Mesenchymal stem cell (in vitro differentiated cells and primary cell): Measurements from ENCODE around the gene CLASP1.

ENCODE experiments used
- DNase-seq: peaks from one replicate; pipeline ENCODE4 v3.0.0-alpha.2; 2013
- H2AFZ ChIP-seq: one replicate; pipeline ENCODE4 v1.6.1; 2013; ENCODE audit warnings: low read depth, mild to moderate bottlenecking, control low read depth, inconsistent platforms, low read length, moderate library complexity
- H2AK5ac ChIP-seq: 2 replicates; pipeline ENCODE4 v1.6.1; 2013; ENCODE audit warnings: low read length, moderate library complexity, mild to moderate bottlenecking, inconsistent platforms; ENCODE audit not compliant: severe bottlenecking
- H2BK120ac ChIP-seq: one replicate; pipeline ENCODE4 v1.6.1; 2013; ENCODE audit warnings: low read depth, mild to moderate bottlenecking, inconsistent platforms, low read length, moderate library complexity
- H2BK12ac ChIP-seq, 2 experiments: one replicate each; pipeline ENCODE4 v1.6.1; 2013; ENCODE audit warnings: inconsistent platforms in 2 of 2, low read length in 2 of 2, mild to moderate bottlenecking in 2 of 2, moderate library complexity in 2 of 2, control low read depth in 1 of 2
- H2BK15ac ChIP-seq: one replicate; pipeline ENCODE4 v1.6.1; 2013; ENCODE audit warnings: mild to moderate bottlenecking, low read depth, inconsistent platforms; ENCODE audit not compliant: poor library complexity, severe bottlenecking
- H2BK5ac ChIP-seq: 2 replicates; pipeline ENCODE4 v1.6.1; 2013; ENCODE audit warnings: low read depth, mild to moderate bottlenecking, low read length, control low read depth, inconsistent platforms; ENCODE audit not compliant: poor library complexity, severe bottlenecking
- H3K14ac ChIP-seq, 2 experiments: one replicate each; pipeline ENCODE4 v1.6.1; 2013; ENCODE audit warnings: inconsistent platforms in 2 of 2, low read length in 2 of 2, control low read depth in 1 of 2, mild to moderate bottlenecking in 1 of 2, moderate library complexity in 1 of 2
- H3K18ac ChIP-seq, 2 experiments: one replicate each; pipeline ENCODE4 v1.6.1; 2013; ENCODE audit warnings: inconsistent platforms in 2 of 2, low read length in 2 of 2, control low read depth in 1 of 2, low read depth in 1 of 2, mild to moderate bottlenecking in 1 of 2
- H3K23ac ChIP-seq, 2 experiments: one replicate each; pipeline ENCODE4 v1.6.1; 2013; ENCODE audit warnings: inconsistent platforms in 2 of 2, low read length in 2 of 2, mild to moderate bottlenecking in 2 of 2, moderate library complexity in 2 of 2, control low read depth in 1 of 2
- H3K27ac ChIP-seq: 2 replicates; pipeline ENCODE4 v1.5.1; 2013; ENCODE audit warnings: mild to moderate bottlenecking, moderate library complexity, low read length, control low read depth, inconsistent platforms; ENCODE audit not compliant: poor library complexity, severe bottlenecking
- H3K27me3 ChIP-seq, 2 experiments: 2 replicates each; pipeline versions ENCODE4 v1.6.1 to v1.7.0; 2013; ENCODE audit warnings: low read length in 2 of 2, mild to moderate bottlenecking in 2 of 2, moderate library complexity in 2 of 2, control low read depth in 1 of 2, inconsistent platforms in 1 of 2; ENCODE audit not compliant: control insufficient read depth in 1 of 2, insufficient read depth in 1 of 2
- H3K36me3 ChIP-seq, 2 experiments: 2 replicates each; pipeline versions ENCODE4 v1.6.1 to v1.7.0; 2013; ENCODE audit warnings: low read length in 2 of 2, control low read depth in 1 of 2, inconsistent platforms in 1 of 2, low read depth in 1 of 2, mild to moderate bottlenecking in 1 of 2; ENCODE audit not compliant: insufficient read depth in 2 of 2, control insufficient read depth in 1 of 2
- H3K4ac ChIP-seq, 2 experiments: one replicate each; pipeline ENCODE4 v1.6.1; 2013; ENCODE audit warnings: inconsistent platforms in 2 of 2, low read length in 2 of 2, mild to moderate bottlenecking in 2 of 2, moderate library complexity in 2 of 2, control low read depth in 1 of 2, low read depth in 1 of 2
- H3K4me1 ChIP-seq: 2 replicates; pipeline ENCODE4 v1.6.1; 2013; ENCODE audit warnings: low read depth, low read length, control low read depth; ENCODE audit not compliant: control insufficient read depth, insufficient read depth
- H3K4me2 ChIP-seq: 2 replicates; pipeline ENCODE4 v1.6.1; 2013; ENCODE audit warnings: low read length, mild to moderate bottlenecking, inconsistent platforms; ENCODE audit not compliant: poor library complexity, severe bottlenecking
- H3K4me3 ChIP-seq, 2 experiments: 2 replicates each; pipeline versions ENCODE4 v1.5.1 to v1.7.0; 2013; ENCODE audit warnings: low read length in 2 of 2, mild to moderate bottlenecking in 2 of 2, control low read depth in 1 of 2, low read depth in 1 of 2; ENCODE audit not compliant: insufficient read depth in 1 of 2
- H3K79me1 ChIP-seq: replicated peaks from 2 replicates; pipeline ENCODE4 v1.6.1; 2013; ENCODE audit warnings: mild to moderate bottlenecking, control low read depth, low read length, inconsistent platforms; ENCODE audit not compliant: poor library complexity, severe bottlenecking
- H3K9ac ChIP-seq: 2 replicates; pipeline ENCODE4 v1.7.0; 2013; ENCODE audit warnings: mild to moderate bottlenecking, low read length, moderate library complexity
- H3K9me3 ChIP-seq: 2 replicates; pipeline ENCODE4 v1.7.0; 2013; ENCODE audit warnings: mild to moderate bottlenecking, low read length; ENCODE audit not compliant: control insufficient read depth
- H4K8ac ChIP-seq: one replicate; pipeline ENCODE4 v1.6.1; 2013; ENCODE audit warnings: inconsistent platforms, mild to moderate bottlenecking, low read length, moderate library complexity
- H4K91ac ChIP-seq: one replicate; pipeline ENCODE4 v1.6.1; 2013; ENCODE audit warnings: mild to moderate bottlenecking, low read length, inconsistent platforms
- WGBS: methylation state at CpG from one replicate; pipeline ENCODE4 v1.1.7; 2013; ENCODE audit warnings: mixed read lengths; 5-methylcytosine and 5-hydroxymethylcytosine counted together

The CLASP1 gene

DNA sequence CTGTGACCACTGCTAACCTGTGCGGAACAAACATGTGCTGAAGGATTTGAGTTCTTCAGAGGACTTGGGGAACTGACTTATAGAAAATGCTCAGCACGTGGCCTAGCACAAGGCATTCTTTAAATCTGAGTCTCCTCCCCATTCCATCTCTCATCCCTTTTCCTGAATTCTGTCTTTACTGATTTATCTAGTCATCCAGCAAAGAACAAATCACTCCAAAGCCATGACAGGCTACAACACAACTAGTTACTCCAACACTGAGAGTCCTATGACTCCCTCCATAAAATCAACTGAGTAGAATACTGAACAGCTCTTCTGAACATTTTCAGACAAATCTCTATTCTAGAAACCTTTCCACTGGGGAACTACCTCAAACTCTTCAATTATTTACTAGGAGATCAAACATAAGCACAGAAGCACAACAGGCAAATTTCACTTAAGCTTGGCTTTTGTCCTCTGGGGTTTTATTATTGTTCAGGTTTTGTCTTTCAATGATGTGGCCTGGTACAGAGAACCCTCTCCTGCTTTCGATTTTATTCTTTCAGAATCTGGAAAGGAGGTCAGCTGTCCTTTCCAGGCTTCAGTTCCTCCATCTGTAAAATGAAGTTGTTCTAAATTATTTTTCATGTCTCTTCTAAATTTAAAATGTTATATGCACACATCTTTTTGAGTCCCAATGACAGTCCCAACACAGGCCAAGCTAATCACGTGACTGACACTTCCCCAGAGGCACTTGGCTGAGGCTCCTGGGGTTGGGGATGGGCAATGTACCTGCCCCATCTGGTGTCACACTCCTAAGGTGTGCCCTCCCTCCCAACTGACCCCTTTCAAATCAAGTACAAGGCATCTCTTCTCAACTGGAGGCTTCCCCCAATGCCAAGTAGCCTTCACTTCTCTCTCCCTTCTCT, 86.7 kb downstream of the CLASP1 start:
- Histone ChIP-seq H3K18ac (no peak overlapping the region), H3K4me3 (no peak overlapping the region), H3K9me3 (no peaks in the 10 kb centered on the region), H3K36me3 (no peaks in the 10 kb centered on the region), H3K23ac (no peak overlapping the region), H3K27ac (no peak overlapping the region), H2BK120ac (no peak overlapping the region), H2BK5ac (no peak overlapping the region), H2BK12ac (no peak overlapping the region), H3K4ac (no peak overlapping the region), H3K4me2 (no peak overlapping the region), H3K27me3 (no peaks in the 10 kb centered on the region), H2AFZ (no peak overlapping the region), H2AK5ac (no peak overlapping the region), H3K14ac (no peak overlapping the region), H4K8ac (no peak overlapping the region), H3K4me1 (peaks cover 5% of the 10 kb centered on the region), H2BK15ac (no peak overlapping the region), H3K79me1 (peaks cover 38% of the 10 kb centered on the region), H3K9ac (no peak overlapping the region), H4K91ac (no peak overlapping the region)
- 96% methylated on average over 4 of the region's 4 CpGs for WGBS
- DNase-seq, result no peak

DNA sequence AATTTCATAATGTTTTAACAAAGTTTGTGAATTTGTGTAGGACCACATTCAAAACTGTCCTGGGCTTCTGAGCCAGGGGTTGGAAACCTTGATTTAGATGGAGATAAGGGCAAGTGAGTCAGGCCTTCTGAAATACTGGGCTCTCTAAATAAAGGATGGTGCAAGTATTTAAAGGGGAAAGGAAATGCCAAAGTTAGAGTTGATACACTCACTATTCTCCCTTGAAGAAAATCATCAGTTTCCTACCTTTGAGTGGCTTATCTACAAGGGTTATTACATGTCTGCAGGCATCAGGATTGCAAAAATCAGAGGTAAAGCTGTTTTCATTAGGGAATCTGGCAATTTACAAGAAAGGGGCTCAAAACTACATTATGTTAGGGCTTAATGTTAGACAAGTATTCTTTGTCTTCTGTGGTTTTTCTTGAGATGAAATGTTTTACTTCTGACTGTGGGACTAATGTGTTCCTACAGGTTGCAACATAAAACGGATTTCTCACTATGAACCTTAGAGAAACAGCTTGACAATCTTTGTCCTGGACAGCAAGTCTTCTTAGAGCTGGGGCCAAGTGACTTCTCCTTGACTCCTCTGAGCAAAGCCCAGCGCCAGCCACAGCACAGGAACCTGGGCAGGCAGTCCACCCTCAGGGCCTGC, 87.5 kb downstream of the CLASP1 start:
- H3K79me1 ChIP-seq, result peaks cover 35% of the 10 kb centered on the region
- no peaks in the 10 kb centered on the region for H3K36me3 ChIP-seq
- no peak overlapping the region for H2BK120ac ChIP-seq
- no peak overlapping the region for H3K9ac ChIP-seq
- H4K8ac ChIP-seq, result no peak overlapping the region
- H3K23ac ChIP-seq, result no peak overlapping the region
- no peak overlapping the region for H2AK5ac ChIP-seq
- H3K18ac ChIP-seq, result no peak overlapping the region
- no peak overlapping the region for H3K4ac ChIP-seq
- H3K9me3 ChIP-seq, result no peaks in the 10 kb centered on the region
- no peak overlapping the region for H2BK12ac ChIP-seq
- H2BK5ac ChIP-seq, result no peak overlapping the region
- peaks cover 5% of the 10 kb centered on the region for H3K4me1 ChIP-seq
- H3K27ac ChIP-seq, result no peak overlapping the region
- no peak overlapping the region for H2AFZ ChIP-seq
- no peak overlapping the region for H4K91ac ChIP-seq
- 97% methylated on average over 2 of the region's 2 CpGs for WGBS
- no peak overlapping the region for H3K4me3 ChIP-seq
- peak; percentile 49 for DNase-seq
- no peaks in the 10 kb centered on the region for H3K27me3 ChIP-seq
- H3K14ac ChIP-seq, result no peak overlapping the region
- no peak overlapping the region for H3K4me2 ChIP-seq
- no peak overlapping the region for H2BK15ac ChIP-seq

DNA sequence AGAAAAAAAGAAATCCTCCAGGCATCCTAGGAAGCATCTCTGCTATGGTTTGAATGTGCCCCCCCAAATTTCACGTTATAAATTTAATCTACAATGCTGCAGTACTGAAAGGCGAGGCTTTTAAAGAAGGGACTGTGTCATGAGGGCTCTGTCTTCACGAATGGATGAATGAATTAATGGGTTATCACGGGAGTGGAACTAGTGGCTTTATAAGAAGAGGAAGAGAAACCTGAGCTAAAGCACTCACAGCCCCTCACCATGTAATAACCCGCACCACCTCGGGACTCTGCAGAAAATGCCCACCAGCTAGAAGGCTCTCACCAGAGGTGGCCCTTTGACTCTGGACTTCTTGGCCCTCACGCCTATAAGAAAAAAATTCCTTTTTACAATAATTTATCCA, 90.9 kb downstream of the CLASP1 start:
- H2AFZ ChIP-seq, result no peak overlapping the region
- no peak overlapping the region for H3K14ac ChIP-seq
- WGBS, result 98% methylated on average over 7 of the region's 7 CpGs
- no peak overlapping the region for H2BK120ac ChIP-seq
- H3K79me1 ChIP-seq, result peaks cover 42% of the 10 kb centered on the region
- DNase-seq, result no peak
- H4K91ac ChIP-seq, result no peak overlapping the region
- H3K9ac ChIP-seq, result no peak overlapping the region
- H2BK15ac ChIP-seq, result no peak overlapping the region
- no peak overlapping the region for H2BK12ac ChIP-seq
- H3K4ac ChIP-seq, result no peak overlapping the region
- H3K36me3 ChIP-seq, result peaks cover 0 to 2% of the 10 kb centered on the region in 2 experiments
- no peak overlapping the region for H2AK5ac ChIP-seq
- no peak overlapping the region for H3K27ac ChIP-seq
- H3K4me1 ChIP-seq, result peaks cover 4% of the 10 kb centered on the region
- no peak overlapping the region for H3K4me3 ChIP-seq
- H2BK5ac ChIP-seq, result no peak overlapping the region
- H4K8ac ChIP-seq, result no peak overlapping the region
- H3K18ac ChIP-seq, result no peak overlapping the region
- no peaks in the 10 kb centered on the region for H3K9me3 ChIP-seq
- no peaks in the 10 kb centered on the region for H3K27me3 ChIP-seq
- H3K4me2 ChIP-seq, result no peak overlapping the region
- no peak overlapping the region for H3K23ac ChIP-seq

- peaks cover 0 to 2% of the 10 kb centered on the region in 2 experiments for H3K36me3 ChIP-seq
- peaks cover 1% of the 10 kb centered on the region for H3K4me1 ChIP-seq
- H2AK5ac ChIP-seq, result no peak overlapping the region
- H3K9ac ChIP-seq, result no peak overlapping the region
- H3K14ac ChIP-seq, result no peak overlapping the region
- no peak overlapping the region for H2BK5ac ChIP-seq
- DNase-seq, result no peak
- no peak overlapping the region for H2AFZ ChIP-seq
- no peak overlapping the region for H3K23ac ChIP-seq
- peak overlapping the region; percentile 23 for H2BK15ac ChIP-seq
- H3K4me2 ChIP-seq, result no peak overlapping the region
- no peak overlapping the region for H3K4me3 ChIP-seq
- 92% methylated on average over 7 of the region's 7 CpGs for WGBS
- no peak overlapping the region for H2BK12ac ChIP-seq
- H3K27ac ChIP-seq, result no peak overlapping the region
- H2BK120ac ChIP-seq, result no peak overlapping the region
- no peak overlapping the region for H4K91ac ChIP-seq
- no peak overlapping the region for H3K4ac ChIP-seq
- H3K79me1 ChIP-seq, result peaks cover 38% of the 10 kb centered on the region
- no peak overlapping the region for H3K18ac ChIP-seq
- no peaks in the 10 kb centered on the region for H3K27me3 ChIP-seq
- H4K8ac ChIP-seq, result peak overlapping the region; percentile 7
- no peaks in the 10 kb centered on the region for H3K9me3 ChIP-seq
Measured at GRCh38 chr2:121555008-121555407, 94.3 kb downstream of the CLASP1 start.
